Neutrophil (primary cell): ENCODE results near the gene SAMD8.

Experiments used
- H3K27ac ChIP-seq: fragments of 200-600 bp; sonication (generic); 2 replicates; pipeline ENCODE4 v1.5.1; 2016; ENCODE audit warnings: mild to moderate bottlenecking, moderate library complexity
- H3K27me3 ChIP-seq: fragments of 200-600 bp; sonication (generic); 2 replicates; pipeline ENCODE4 v1.6.0; 2016; ENCODE audit warnings: mild to moderate bottlenecking
- H3K36me3 ChIP-seq: fragments of 200-600 bp; sonication (generic); 2 replicates; pipeline ENCODE4 v1.5.1; 2017
- H3K4me1 ChIP-seq, 2 experiments: fragments of 200-600 bp in 1 of 2; sonication (generic) in 1 of 2; 1 replicate in 1 of 2; 2 replicates in 1 of 2; pipeline versions ENCODE4 v1.5.1 to v1.6.1; 2013 to 2016; ENCODE audit warnings: low read depth in 1 of 2, low read length in 1 of 2, mild to moderate bottlenecking in 1 of 2, moderate library complexity in 1 of 2; ENCODE audit not compliant: control insufficient read depth in 1 of 2, insufficient read depth in 1 of 2
- H3K4me3 ChIP-seq, 2 experiments: fragments of 200-600 bp in 1 of 2; sonication (generic) in 1 of 2; 1 replicate in 1 of 2; 2 replicates in 1 of 2; pipeline ENCODE4 v1.5.1; 2013 to 2016; ENCODE audit warnings: low read depth in 1 of 2, low read length in 1 of 2, mild to moderate bottlenecking in 1 of 2, moderate library complexity in 1 of 2
- H3K9me3 ChIP-seq: fragments of 200-600 bp; sonication (generic); 2 replicates; pipeline ENCODE4 v1.5.1; 2016
- TF ChIP-seq, protein P1 (sequence below): fragments of 200-600 bp; sonication (generic); IDR thresholded peaks from 2 replicates; pipeline ENCODE4 v1.5.1; 2016; ENCODE audit warnings: antibody characterized with exemption

The SAMD8 gene

DNA sequence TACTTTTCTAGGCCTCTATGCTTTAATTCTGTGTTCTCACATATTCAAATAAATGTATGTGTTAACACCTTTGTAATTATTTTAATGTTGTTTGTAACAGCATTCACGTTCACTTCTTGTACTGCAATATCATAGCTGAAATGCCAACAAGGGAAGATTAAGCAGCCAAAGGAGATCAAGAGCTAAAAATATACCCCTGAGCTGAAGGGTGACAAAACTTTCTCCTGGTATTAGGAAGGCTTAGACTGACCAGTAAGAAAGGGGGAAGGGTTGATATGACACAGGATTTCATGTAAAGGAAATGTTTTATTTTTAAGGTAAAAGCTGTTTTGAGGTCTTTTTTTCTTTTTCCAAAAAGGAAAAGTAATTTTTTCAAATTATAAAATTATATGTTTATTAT lies 58.8 kb downstream of the SAMD8 start:
- Histone ChIP-seq H3K9me3 (no peaks in the 10 kb centered on the region), H3K4me3 (no peak overlapping the region), H3K27me3 (no peaks in the 10 kb centered on the region), H3K4me1 (peaks cover 25 to 26% of the 10 kb centered on the region in 2 experiments), H3K27ac (no peak overlapping the region), H3K36me3 (peaks cover 39% of the 10 kb centered on the region)
- TF ChIP-seq, protein P1, sequence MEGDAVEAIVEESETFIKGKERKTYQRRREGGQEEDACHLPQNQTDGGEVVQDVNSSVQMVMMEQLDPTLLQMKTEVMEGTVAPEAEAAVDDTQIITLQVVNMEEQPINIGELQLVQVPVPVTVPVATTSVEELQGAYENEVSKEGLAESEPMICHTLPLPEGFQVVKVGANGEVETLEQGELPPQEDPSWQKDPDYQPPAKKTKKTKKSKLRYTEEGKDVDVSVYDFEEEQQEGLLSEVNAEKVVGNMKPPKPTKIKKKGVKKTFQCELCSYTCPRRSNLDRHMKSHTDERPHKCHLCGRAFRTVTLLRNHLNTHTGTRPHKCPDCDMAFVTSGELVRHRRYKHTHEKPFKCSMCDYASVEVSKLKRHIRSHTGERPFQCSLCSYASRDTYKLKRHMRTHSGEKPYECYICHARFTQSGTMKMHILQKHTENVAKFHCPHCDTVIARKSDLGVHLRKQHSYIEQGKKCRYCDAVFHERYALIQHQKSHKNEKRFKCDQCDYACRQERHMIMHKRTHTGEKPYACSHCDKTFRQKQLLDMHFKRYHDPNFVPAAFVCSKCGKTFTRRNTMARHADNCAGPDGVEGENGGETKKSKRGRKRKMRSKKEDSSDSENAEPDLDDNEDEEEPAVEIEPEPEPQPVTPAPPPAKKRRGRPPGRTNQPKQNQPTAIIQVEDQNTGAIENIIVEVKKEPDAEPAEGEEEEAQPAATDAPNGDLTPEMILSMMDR = no peak

GRCh38 chr10:75175046-75175445 lies 63.6 kb downstream of the SAMD8 start:
- H3K4me1 ChIP-seq = no peaks in the 10 kb centered on the region
- no peak overlapping the region for H3K27ac ChIP-seq
- no peak overlapping the region for H3K4me3 ChIP-seq
- no peaks in the 10 kb centered on the region for H3K9me3 ChIP-seq
- TF ChIP-seq, protein P1 = no peak
- H3K36me3 ChIP-seq = peaks cover 59% of the 10 kb centered on the region
- no peaks in the 10 kb centered on the region for H3K27me3 ChIP-seq

DNA sequence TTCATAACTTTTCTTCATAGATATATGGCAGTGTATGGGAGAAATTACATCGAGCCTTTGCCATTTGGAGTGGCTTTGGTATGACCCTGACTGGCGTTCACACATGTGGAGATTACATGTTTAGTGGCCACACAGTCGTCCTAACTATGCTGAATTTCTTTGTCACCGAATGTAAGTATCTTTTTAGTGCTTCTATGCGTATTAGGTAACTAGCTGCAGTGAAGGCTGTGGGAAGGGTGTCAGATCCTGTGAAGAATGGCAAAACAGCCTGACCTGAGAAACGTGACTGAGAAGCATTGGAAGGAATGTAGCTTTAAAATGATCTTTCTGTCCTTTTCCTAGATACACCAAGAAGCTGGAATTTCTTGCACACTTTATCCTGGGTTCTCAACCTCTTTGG lies 64.6 kb downstream of the SAMD8 start:
- H3K9me3 ChIP-seq = no peaks in the 10 kb centered on the region
- no peak overlapping the region for H3K4me3 ChIP-seq
- H3K4me1 ChIP-seq = no peaks in the 10 kb centered on the region
- TF ChIP-seq, protein P1 = no peak
- no peak overlapping the region for H3K27ac ChIP-seq
- peaks cover 66% of the 10 kb centered on the region for H3K36me3 ChIP-seq
- no peaks in the 10 kb centered on the region for H3K27me3 ChIP-seq

DNA sequence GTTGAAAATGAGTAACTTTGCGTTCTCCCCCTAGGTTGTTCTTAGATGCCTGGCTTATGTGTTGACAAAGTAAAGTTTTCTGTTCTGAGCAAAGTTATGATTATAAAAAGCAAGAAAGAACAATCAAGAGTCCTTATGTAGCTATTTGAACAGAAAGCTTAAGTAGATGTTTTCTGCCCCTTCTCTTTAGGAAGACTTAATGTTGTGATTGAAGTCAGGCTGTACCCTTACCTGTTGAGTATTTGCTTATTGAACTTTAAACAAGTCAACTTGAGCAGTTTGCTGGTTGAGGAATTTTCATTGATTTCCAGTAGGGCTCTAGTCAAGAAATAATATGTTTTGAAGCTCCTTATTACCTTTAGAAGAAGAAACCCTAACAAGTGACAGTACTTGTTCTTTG lies 65.3 kb downstream of the SAMD8 start:
- peaks cover 60% of the 10 kb centered on the region for H3K36me3 ChIP-seq
- TF ChIP-seq, protein P1 = no peak

DNA sequence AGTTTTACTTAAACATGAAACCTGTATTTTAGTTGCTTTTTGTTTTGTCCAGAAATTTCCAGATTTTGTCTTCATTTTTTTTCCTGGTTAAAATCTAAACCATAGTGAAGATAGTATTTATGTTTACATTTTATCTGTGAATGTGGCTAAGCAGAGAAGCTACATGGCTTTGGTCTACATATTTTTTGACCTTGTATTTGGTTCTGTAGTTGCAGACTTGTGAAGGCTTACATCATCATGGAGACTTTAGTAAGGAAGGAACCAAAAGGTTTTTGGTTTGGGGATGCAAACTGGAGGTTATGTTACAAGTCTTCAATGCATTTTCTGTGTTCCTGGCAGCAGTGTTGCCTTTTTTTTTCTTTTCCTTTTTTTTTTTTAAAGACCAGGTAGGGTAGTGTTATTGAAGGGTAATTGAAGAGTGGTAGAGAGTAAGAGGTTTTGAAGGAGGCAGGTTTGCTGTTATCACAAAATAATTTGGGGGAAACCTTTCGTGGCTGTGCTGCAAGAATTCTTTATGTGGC lies 68.3 kb downstream of the SAMD8 start:
- peaks cover 51% of the 10 kb centered on the region for H3K36me3 ChIP-seq
- TF ChIP-seq, protein P1 = no peak

More for the DNA sequence above, 65.3 kb downstream of the SAMD8 start:
- Histone ChIP-seq H3K27ac (no peak overlapping the region), H3K27me3 (no peaks in the 10 kb centered on the region), H3K9me3 (no peaks in the 10 kb centered on the region), H3K4me3 (no peak overlapping the region), H3K4me1 (no peaks in the 10 kb centered on the region)

DNA sequence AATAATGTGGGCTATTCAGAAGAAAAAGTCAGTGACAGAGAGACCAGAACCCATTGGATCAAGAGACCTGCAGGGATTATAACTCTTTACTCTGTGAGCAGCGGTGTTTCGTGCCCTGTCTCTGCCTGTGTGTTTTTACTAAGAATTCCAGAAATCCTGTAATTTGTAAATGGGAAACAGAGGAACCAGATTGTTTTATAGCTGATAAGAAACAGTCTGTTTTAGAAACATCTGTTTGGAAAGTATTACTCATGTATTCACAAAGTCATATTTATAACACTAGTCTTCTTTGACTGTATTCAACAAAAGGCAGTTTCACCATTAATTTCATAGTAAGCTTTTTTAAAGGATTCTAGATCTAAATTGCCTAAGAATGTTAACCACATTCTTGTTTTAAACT lies 69.1 kb downstream of the SAMD8 start:
- Histone ChIP-seq H3K4me1 (no peaks in the 10 kb centered on the region), H3K27ac (no peak overlapping the region), H3K27me3 (no peaks in the 10 kb centered on the region), H3K9me3 (no peaks in the 10 kb centered on the region), H3K36me3 (peaks cover 52% of the 10 kb centered on the region), H3K4me3 (no peak overlapping the region)
- TF ChIP-seq, protein P1 = no peak

More for the DNA sequence above, 68.3 kb downstream of the SAMD8 start:
- H3K4me1 ChIP-seq = no peaks in the 10 kb centered on the region
- H3K27ac ChIP-seq = no peak overlapping the region
- H3K27me3 ChIP-seq = no peaks in the 10 kb centered on the region
- no peaks in the 10 kb centered on the region for H3K9me3 ChIP-seq
- H3K4me3 ChIP-seq = no peak overlapping the region
